Spinal cord (tissue), 10 donors: ENCODE data around the gene TSPAN32. TPM values are rescaled to one million over a fixed set of nuclear protein-coding genes. Genes with fewer than 3 reads are reported as not detected.

ENCODE experiments used
- DNase-seq, 6 donors: peaks; one replicate each; pipeline versions ENCODE4 v3.0.0 to v3.0.0-alpha.2; 2013 to 2015; ENCODE audit warnings: low spot score in 6 of 6, low read depth in 4 of 6
- H3K27ac ChIP-seq: one replicate; pipeline ENCODE4 v1.5.1; 2013; ENCODE audit warnings: low read depth, low read length, control low read depth
- H3K27me3 ChIP-seq: one replicate; pipeline ENCODE4 v1.6.1; 2013; ENCODE audit warnings: low read length; ENCODE audit not compliant: control insufficient read depth, insufficient read depth
- H3K36me3 ChIP-seq: one replicate; pipeline ENCODE4 v1.6.1; 2013; ENCODE audit warnings: low read length; ENCODE audit not compliant: control insufficient read depth, insufficient read depth
- H3K4me1 ChIP-seq: one replicate; pipeline ENCODE4 v1.6.1; 2013; ENCODE audit warnings: low read length; ENCODE audit not compliant: control insufficient read depth, insufficient read depth
- H3K4me3 ChIP-seq: one replicate; pipeline ENCODE4 v1.5.1; 2013; ENCODE audit warnings: low read depth, low read length, control low read depth
- H3K9me3 ChIP-seq: one replicate; pipeline ENCODE4 v1.6.1; 2013; ENCODE audit warnings: low read length; ENCODE audit not compliant: control insufficient read depth, insufficient read depth
- WGBS: methylation state at CpG from one replicate; pipeline ENCODE4 v1.1.5; 2013; ENCODE audit warnings: missing lambda C conversion rate; ENCODE audit not compliant: insufficient coverage; 5-methylcytosine and 5-hydroxymethylcytosine counted together
- polyA plus RNA-seq, 2 donors: library from polyadenylated mRNA; unstranded; fragments of 120-200 nt; gene quantifications; one replicate each; pipeline ENCODE4 v1.2.1, GENCODE V29; 2013; ENCODE audit not compliant: insufficient read length in 2 of 2
- total RNA-seq, 2 donors: library from RNA; depleted of rRNA in 1 of 2; stranded (reverse); fragments of 120-200 nt in 1 of 2; fragments of >200 nt in 1 of 2; gene quantifications; one replicate each; pipeline versions ENCODE4 v1.2.3 to v1.2.4, GENCODE V29; 2013 to 2014
- donor health status: healthy.

TSPAN32 gene
- total and polyA plus RNA-seq, 4 donors = 0.90 to 2.8 (median 2.1) TPM

DNA sequence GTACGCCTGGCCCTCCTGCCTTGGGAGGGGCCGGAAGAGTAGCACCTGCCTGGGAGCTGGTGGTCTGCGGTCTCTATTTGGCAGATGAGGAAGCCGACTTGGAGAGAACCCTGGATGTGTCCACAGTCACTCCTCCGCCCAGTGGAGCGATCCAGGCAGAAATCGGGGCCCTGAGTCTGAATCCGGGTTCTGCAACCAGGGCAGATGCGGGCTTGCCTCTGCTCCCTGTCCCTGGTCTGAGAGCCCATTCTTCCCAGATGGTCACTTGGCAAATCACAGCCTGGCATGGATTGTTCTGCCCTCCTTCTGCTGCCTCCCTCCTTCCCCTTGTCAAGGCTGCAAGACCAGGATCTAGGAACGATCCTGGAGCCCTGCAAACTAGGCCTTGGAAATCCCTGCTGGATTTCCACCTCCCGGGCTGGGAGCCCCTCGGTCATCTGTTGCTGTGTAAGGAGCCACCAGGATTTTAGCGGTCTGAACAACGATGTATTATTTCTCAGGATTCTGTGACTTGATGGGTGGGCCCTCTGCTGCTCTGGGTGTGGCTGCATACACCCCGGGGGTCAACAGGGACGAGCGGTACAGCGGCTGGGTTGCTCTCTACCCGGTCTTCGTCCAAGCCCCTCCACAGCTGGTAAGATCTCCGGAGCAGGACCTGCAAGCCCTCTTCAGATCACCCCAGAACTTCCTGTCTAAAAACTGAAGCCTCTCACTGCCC lies 29.4 kb upstream of the TSPAN32 start:
- Histone ChIP-seq H3K4me1 (peaks cover 20% of the 10 kb centered on the region), H3K27me3 (peaks cover 39% of the 10 kb centered on the region), H3K4me3 (no peak overlapping the region), H3K27ac (no peak overlapping the region), H3K9me3 (no peaks in the 10 kb centered on the region), H3K36me3 (no peaks in the 10 kb centered on the region)
- WGBS = 83% methylated on average over 21 of the region's 21 CpGs
- DNase-seq = no peak

DNA sequence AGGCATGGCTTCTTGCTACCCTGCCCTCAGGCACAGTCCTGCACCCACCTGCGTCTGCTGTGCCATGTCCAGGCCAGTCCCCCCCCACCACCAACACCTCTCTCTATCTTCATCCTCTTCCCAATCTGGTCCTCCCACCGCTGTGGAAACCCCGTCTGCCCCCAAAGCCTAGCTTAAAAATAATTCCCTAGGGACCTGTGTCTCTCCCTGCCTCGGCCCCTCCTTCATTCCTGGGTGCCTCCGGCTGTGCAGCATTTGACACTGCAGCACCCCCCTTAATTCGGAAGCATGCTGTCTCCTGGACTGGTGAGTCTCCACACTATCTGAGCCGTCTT lies 28.9 kb upstream of the TSPAN32 start:
- WGBS = 92% methylated on average over 7 of the region's 7 CpGs
- H3K36me3 ChIP-seq = no peaks in the 10 kb centered on the region

DNA sequence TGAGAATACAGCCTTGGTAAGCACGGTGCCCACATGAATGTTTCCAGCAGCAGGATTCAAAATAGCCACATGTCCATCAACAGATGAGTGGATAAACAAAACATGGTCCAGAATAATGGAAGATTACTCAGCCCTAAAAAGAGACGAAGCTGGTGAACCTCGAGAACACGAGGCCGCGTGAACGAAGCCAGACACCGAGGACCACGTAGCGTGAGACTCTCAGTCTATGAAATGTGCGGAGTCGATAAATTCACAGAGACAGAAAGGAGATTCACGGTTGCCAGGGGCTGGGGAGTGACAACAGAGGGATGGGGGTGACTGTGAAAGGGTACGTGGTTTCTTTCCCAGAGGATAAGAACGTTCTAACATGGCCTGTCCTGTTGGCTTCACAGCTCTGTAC lies 28.5 kb upstream of the TSPAN32 start:
- DNase-seq = no peak
- H3K36me3 ChIP-seq = no peaks in the 10 kb centered on the region
- WGBS = 94% methylated on average over 13 of the region's 15 CpGs
- H3K4me1 ChIP-seq = peaks cover 20% of the 10 kb centered on the region
- no peak overlapping the region for H3K4me3 ChIP-seq
- no peak overlapping the region for H3K27ac ChIP-seq
- H3K9me3 ChIP-seq = no peaks in the 10 kb centered on the region
- H3K27me3 ChIP-seq = peaks cover 30% of the 10 kb centered on the region

More for the DNA sequence above, 28.9 kb upstream of the TSPAN32 start:
- Histone ChIP-seq H3K27me3 (peaks cover 34% of the 10 kb centered on the region), H3K9me3 (no peaks in the 10 kb centered on the region), H3K4me3 (no peak overlapping the region), H3K27ac (no peak overlapping the region), H3K4me1 (peaks cover 20% of the 10 kb centered on the region)
- DNase-seq = no peak

DNA sequence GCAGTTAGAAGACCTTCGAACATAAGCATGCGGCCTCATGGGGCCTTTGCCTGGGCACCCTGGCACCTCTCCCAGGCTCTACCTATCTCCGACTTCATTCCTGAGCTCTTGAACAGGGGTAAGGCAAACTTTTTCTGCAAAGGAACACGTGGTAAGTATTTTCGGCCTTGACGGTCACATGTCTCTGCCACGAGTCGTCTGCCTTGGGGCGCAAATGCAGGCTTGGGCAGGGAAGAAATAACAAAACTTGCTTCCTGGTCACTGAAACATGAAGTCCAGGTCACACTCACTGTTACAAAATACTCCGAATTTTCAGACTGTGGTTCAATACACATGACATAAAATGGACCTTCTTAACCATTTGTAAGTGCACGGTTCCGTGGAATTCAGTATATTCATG lies 28.0 kb upstream of the TSPAN32 start:
- Histone ChIP-seq H3K27me3 (peaks cover 26% of the 10 kb centered on the region), H3K36me3 (no peaks in the 10 kb centered on the region), H3K27ac (no peak overlapping the region), H3K9me3 (no peaks in the 10 kb centered on the region), H3K4me3 (no peak overlapping the region), H3K4me1 (peaks cover 17% of the 10 kb centered on the region)
- WGBS = 88% methylated on average over 12 of the region's 12 CpGs
- DNase-seq = no peak

DNA sequence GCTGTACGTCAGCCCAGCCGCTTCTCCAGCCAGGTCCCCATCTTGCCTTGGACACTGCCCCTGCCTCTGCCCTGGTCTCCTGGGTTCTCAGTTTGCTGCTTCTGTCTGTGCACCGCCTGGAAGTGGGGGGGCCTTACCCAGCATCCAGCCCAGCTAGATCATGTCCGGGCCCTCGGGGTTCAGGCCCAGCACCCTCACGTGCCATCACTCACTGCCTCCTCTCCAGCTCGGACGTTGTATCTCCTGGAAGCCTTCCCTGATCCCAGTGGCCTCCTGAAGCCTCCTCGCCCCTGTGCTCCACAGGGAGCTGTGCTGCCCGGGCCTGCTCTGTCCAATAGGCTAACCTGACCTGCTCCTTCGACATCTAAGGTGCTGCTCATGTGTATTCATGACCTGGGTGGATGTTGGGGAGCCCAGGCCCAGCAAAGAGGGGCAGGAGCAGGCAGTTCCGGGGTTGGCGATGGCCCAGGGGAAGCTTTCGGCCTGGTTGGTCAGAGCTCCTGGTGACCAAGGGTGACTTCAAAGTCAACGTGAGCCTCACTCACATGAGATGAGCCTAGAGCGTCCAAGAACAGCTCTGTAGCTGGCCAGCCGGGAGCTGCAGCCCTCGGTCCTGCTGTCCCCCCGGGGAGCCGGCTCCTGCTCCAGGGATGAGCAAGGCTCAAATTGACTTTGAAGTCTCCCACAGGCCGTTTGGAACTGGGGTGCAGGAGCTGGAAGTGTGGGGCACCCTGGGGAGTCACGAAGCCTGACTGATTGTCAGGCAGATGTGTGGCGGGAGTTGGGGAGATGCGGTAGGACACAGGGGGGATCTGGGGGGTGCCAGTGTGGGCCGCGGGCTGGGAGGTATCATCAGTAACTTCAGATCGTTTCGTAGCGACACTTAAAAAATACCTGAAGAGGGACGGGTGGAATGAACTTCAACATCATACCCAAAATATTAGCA lies 26.2 kb upstream of the TSPAN32 start:
- Histone ChIP-seq H3K4me3 (no peak overlapping the region), H3K9me3 (no peaks in the 10 kb centered on the region), H3K27me3 (peaks cover 14% of the 10 kb centered on the region), H3K27ac (no peak overlapping the region), H3K36me3 (no peaks in the 10 kb centered on the region), H3K4me1 (peaks cover 7% of the 10 kb centered on the region)
- no peak for DNase-seq
- WGBS = 85% methylated on average over 24 of the region's 30 CpGs

GRCh38 chr11:2276280-2277007 lies 25.4 kb upstream of the TSPAN32 start:
- 91% methylated on average over 12 of the region's 14 CpGs for WGBS
- DNase-seq = no peak
- H3K27me3 ChIP-seq = peaks cover 6% of the 10 kb centered on the region

DNA sequence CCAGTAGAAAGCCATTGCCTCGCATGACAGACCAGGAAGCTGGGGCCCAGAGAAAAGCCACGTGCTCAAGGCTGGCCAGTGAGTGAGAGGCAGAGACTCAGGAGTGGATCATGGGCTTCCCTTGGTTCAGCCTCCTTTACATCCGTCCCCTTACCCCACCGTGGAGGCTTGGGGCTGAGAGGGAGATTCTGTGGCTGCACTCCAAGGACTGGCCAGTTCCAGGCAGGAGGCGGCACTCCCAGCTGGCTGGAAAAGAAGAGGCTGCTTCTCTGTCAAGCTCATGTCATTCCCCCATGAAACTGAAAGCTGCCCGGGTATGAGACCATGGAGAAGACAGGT lies 24.8 kb upstream of the TSPAN32 start:
- no peak overlapping the region for H3K27ac ChIP-seq
- DNase-seq = no peak
- 44% methylated on average over 4 of the region's 6 CpGs for WGBS

More at GRCh38 chr11:2276280-2277007, 25.4 kb upstream of the TSPAN32 start:
- Histone ChIP-seq H3K4me3 (no peak overlapping the region), H3K9me3 (no peaks in the 10 kb centered on the region), H3K4me1 (peaks cover under 1% of the 10 kb centered on the region), H3K36me3 (no peaks in the 10 kb centered on the region), H3K27ac (no peak overlapping the region)

GRCh38 chr11:2277933-2278523 lies 23.8 kb upstream of the TSPAN32 start:
- Histone ChIP-seq H3K27ac (no peak overlapping the region), H3K4me3 (no peak overlapping the region), H3K9me3 (no peaks in the 10 kb centered on the region), H3K27me3 (no peaks in the 10 kb centered on the region), H3K4me1 (no peaks in the 10 kb centered on the region), H3K36me3 (no peaks in the 10 kb centered on the region)
- no peak for DNase-seq
- 90% methylated on average over 3 of the region's 6 CpGs for WGBS

More for the DNA sequence above, 24.8 kb upstream of the TSPAN32 start:
- H3K27me3 ChIP-seq = peaks cover under 1% of the 10 kb centered on the region
- H3K4me1 ChIP-seq = no peaks in the 10 kb centered on the region
- H3K4me3 ChIP-seq = no peak overlapping the region
- H3K9me3 ChIP-seq = no peaks in the 10 kb centered on the region
- no peaks in the 10 kb centered on the region for H3K36me3 ChIP-seq

GRCh38 chr11:2280208-2280607 lies 21.6 kb upstream of the TSPAN32 start:
- H3K27ac ChIP-seq = no peak overlapping the region
- no peaks in the 10 kb centered on the region for H3K36me3 ChIP-seq
- no peak overlapping the region for H3K4me3 ChIP-seq
- no peaks in the 10 kb centered on the region for H3K4me1 ChIP-seq
- WGBS = no CpG with 5 or more reads among the region's 2 CpGs
- no peaks in the 10 kb centered on the region for H3K27me3 ChIP-seq
- no peak for DNase-seq
- no peaks in the 10 kb centered on the region for H3K9me3 ChIP-seq
